Hematopoietic multipotent progenitor cell treated with erythropoietin and hydrocortisone succinate and interleukin-3 and kit ligand, for 15 days (in vitro differentiated cells): ENCODE measurements around the gene MAN2A2.

Experiments used
- DNase-seq: peaks from one replicate; pipeline ENCODE4 v3.0.0-alpha.2; 2015; ENCODE audit warnings: low spot score

Gene MAN2A2

DNA sequence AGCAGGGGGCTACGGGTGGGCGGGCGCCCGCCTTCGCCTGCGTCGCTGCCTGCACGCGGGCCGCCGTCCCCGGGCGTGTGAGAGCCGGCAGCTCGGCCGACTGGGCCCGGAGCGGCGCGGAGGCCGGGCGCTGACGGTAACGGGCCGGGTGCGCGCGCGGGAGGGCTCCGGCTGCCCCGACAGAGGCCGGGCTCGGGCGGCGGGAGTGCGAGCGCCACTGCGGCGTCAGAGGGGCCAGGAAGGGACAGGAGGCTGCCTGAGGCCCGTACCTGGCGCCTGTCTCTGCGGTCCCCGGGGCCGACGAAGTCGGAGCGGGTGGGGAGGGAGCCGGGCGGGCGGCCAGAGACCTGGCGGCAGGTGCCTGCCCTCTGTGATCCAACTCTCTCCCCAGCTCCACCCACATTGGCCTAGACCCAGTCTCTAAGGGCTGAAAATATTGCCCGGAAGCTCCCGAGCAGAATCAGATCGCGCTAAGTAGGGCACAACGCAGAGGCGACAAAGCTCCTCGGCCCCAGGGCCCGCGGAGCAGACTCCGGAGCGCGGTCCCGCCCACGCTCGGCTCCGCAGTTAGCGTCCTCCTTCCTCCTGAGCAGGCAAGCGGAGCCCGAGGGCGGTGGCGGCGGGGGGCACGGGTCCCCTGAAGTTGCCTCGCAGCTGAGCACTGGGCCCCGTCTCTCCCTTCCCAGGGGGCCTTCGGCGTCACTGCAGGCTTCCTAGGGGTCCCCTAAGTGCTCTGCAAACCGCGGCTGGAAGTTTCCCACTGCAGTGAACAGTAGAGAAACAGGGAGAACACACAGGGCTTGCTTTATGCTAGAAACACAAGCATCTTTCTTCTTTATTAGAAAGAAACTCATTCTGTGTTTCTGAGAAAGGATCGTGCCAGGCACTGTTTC, at the start of gene MAN2A2:
TSS of gene MAN2A2 (plus strand) at position 463 of the 893 bp plus-strand sequence. CDS start 906 bp downstream, outside the sequence.
- DNase-seq, result peak; percentile 94

DNA sequence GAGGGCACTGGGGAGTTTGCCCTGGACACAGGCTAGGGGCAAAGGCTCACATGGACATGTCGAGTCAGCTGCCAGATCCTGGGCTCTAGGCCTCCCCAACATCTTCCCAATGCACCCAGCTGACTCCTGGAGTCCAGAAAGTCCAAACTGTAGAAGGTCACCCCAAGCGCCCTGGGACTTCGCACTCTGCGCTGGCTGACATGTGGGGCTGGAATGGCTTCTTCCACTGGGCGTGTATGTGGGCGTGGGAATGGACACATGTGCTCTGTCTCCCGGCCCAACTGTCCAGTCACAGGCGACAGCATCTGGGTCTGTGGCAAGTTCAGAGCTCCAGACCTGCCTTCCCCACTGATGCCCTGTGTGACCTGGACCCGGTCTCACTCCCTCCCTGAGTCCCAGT, 48.0 kb upstream of the MAN2A2 start:
- no peak for DNase-seq

DNA sequence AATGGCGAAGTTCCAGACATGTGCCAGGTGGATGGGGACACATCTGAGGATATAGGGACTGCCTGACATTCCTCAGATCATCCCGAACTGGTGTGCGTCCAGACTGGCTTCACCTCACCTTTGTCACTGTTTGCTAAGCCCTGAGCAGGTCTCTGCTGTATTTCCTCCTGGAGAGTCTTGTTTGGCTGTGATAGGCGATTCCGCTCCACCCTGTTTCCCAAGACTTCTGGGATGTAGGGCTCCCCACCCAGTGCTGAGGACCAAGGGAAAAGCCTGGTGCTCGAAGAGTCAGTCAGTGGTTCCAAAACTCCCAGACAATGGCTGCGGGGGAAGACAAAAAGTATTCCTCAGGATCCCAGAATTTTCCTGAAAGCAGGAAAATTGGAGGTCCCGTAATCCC, 45.8 kb upstream of the MAN2A2 start:
- DNase-seq, result no peak

DNA sequence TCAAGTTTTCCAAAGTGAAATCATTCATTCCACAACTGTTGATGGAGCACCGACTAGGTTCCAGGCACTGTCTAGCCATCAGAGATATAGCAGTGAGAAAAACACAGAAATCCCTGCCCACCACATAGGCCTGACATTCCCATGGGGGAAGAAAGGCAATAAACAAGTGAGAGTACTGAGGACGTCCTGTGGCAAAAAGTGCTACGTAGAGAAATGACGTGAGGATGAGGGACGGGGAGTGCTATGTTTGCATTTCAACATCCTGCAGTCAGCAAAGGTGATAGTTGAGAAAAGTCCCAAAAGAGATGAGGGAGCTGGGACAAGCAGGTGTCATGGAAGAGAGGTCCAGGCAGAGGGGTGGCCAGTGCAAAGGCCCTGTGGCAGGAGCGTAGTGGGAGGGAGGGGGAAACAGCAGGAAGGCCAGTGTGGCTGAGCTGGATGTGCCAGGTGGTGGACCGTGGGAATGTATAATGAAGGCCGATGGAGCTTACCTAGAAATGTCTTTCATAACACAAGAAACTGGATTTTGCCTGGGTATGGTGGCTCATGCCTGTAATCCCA, 45.1 kb upstream of the MAN2A2 start:
- no peak for DNase-seq

DNA sequence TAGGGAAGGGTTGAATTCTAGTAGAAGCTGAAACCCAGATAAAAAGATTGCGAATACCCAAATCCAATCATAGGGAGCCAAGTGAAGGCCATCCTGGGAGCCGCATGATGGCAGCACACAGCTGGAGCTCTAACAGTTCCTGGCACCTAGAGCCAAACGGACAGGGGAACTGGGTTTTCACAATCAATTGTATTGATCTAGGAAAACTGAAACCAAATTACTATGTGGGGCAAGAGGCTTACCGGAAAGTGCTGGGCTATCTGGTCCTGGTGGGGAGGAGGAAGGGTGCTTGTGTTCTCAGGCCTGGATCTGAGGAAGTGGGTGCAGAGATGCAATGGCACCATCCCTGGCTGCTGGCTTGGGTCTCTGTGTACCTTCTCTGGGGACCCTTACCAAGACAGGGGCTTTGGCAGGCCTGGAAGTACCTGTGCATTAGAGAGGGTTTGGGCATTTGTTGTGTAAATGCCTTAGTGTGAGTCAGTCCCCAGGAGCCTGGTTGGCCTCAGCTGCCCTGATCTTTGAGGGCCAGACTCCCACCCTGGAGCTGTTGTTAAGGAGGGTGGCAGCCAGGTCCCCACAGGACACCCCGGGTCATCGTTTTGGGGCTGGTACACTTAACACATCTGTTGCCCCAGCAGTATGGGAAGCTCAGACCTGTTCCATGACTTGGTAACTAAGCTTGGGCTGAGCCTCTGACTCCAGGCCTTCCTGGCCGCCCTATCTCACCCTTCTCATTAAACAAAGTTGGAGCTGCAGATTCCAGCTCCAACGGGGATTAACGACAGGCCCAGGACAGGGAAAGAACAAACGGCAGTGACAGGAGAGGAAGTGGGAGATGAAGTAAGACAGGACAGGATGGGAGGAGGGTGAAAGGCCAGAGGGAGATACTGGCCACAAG, 43.6 kb upstream of the MAN2A2 start:
- DNase-seq, result no peak

DNA sequence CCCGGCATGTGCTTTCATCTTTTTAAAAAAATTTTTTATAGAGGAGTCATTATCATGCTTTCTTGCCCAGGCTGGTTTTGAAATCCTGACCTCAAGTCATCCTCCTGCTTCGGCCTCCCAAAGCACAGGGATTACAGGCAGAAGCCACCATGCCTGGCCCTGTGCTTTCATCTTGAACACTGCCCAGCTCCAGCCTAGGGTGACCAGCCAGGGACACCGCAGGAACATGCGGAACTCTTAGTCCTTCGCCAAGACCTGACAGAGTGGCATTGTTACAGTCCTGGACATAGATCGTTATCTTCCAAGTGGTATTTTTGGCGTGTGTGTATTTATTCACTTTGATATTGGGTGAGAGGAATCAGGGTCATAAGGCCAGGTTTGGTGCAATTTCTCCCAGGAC, 42.7 kb upstream of the MAN2A2 start:
- DNase-seq, result no peak

DNA sequence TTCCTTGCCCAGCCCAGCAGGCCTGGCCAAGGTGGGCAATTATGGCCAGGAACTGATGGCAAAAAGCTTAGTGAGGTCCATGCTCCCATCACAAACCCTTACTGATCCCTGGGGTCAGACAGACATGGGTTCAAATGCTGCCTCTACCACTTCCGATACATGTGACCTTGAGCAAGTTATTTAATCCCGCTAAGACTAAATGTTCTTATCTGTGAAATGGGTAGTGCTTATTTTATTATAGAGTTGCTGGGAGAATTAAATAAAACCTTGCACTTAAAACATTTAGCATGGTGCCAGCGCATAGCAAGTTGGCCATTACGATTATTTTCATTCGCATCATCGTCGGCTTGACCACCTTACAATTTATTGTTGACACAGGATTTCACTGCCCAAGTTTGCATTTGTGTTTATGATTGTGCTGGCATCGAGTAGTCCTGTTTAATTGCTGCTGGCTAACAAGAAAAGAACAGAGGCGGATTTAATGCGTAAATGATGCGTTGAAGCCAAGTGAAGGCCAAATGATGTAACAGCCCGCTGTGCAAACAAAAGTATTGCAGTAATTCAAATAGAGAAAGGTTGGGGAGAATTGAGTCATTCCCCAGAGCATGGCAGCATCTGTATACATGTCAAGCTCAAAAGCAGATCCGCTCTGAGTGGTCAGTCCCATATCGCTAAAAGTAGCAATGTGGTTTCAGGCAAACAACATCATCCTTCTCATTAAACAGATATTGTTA, 42.0 kb upstream of the MAN2A2 start:
- no peak for DNase-seq

DNA sequence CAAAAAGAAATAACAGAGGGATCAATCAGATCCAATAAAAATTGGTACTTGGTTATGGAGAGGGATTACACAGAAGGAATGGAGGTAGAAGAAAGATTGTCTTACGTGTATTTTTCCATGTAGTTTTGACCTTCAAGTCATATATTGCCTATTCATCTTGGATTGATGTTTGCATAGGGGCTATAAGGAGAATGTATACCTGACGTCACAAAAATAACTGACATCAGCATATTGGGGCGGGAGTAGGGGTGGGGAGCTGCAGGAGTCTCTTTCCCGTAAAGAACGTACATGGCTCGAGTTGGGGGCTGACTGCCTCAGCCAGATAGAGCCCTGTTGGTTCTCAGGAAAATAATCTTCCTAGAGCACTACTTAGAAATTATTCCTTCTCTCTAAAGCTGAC, 40.6 kb upstream of the MAN2A2 start:
- no peak for DNase-seq

DNA sequence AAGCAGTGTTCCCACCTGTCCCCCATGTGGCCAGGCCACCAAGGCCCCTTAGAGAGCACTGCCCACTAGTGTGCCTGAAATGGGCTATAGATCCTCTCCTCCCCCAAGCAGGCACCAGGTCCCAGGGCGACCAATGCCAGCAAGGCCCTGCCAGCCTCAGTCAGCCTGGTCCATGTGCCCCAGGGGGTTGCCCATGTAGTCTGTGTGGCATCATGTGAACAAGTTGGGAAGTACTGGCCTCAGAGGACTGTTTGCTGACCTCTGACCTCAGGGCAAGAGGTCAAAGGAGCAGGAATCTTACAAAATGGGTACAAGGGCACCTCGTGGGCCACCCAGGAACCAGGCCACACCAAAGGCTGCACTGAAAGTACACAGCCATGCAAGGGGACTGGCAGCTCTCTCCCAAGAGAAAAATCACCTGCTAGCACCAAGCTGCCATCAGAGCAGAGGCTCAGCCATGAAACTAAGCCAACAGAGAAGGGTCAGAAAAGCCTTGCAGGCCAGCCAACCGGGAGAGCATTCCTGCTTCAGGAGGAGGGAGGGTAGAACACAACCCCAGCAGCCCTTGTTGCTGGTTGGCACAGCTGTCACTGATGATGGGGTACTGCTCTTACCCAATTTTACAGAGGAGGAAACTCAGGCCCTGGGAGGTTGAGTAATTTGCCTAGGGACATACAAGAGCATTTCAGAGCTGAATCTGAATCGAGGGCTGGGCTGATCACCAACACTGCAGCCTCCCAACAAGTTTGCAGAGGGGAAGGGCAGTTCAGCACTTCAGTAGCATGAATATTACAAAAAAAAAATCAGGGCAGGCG, 39.9 kb upstream of the MAN2A2 start:
- DNase-seq, result no peak

DNA sequence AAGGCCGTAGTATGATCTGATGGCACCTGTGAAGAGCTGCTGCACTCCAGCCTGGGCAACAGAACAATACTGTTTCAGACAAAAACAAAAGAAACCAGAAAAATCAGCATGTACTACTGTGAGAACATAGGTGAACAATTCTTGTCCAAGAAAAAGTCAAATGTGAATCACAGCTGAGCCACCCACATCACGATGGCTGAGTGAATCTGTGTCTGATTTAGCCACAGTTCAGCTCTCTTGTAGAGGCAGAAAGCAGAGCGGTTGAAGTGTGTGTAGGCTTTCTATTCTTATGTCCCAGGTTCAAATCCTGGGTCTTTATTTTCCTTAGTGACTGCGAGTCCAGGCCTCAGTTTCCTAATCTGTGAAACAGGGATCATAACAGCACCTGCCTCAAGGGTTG, 39.1 kb upstream of the MAN2A2 start:
- DNase-seq, result no peak

DNA sequence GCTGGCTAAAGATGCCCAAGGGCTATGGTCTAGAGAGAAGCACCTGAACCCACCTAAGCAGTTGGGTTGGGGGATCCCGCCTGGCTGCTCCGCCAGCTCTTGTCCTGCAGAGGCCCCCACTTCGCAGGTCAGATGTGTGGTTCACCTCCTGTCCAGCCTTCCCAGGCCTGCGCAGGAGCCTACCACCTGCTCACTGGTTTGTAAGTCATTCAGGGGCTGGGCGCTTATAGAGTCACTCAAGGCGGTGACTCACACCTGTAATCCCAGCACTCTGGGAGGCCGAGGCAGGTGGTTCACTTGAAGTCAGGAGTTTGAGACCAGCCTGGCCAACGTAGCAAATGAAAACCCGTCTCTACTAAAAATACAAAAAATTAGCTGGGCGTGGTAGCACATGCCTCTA, 38.6 kb upstream of the MAN2A2 start:
- DNase-seq, result no peak

DNA sequence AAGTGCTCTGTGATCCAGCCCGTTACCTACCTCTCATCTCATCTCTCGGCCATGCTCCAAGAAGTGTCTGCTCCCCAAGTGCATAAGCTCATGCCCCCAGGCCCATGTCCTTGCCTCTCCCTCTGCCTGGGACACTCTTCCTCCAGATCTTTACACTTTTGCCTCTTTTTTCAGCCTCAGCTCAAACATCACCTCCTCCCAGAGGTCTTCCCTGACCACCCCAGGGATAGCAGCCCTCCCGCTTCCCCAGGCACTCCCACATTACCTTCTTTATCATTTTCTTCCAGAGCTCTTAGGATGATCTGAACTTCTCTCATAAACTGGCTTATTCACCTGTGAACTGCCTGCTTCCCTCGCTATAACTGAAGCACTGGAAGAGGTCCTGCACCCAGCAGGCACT, 37.4 kb upstream of the MAN2A2 start:
- DNase-seq, result no peak

DNA sequence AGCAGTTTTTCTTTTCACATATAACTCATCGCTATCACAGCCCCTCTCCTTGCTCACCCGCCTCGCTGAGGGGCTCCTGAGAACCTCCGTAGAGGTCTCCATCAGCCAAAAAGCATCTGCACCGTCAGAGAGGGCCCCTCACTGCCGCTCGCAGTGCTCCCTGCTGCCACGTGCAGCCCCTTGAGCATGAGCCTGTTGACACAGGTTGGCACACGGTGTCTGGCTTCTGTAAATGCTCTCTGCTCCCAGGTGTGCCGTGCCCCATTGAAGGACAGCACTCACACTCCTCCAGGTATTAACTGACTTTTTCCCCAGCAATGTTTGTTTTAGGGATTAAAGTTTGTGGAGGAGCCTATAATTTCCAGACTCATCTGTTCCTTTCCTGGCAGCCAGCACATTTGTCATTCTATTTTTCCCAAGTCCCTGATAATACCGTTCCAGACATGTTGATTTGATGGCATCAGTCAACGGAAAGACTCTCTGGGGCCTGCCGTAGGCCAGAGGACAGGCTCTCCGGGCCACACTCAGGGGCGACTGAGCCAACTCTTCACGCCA, 36.9 kb upstream of the MAN2A2 start:
- DNase-seq, result no peak

DNA sequence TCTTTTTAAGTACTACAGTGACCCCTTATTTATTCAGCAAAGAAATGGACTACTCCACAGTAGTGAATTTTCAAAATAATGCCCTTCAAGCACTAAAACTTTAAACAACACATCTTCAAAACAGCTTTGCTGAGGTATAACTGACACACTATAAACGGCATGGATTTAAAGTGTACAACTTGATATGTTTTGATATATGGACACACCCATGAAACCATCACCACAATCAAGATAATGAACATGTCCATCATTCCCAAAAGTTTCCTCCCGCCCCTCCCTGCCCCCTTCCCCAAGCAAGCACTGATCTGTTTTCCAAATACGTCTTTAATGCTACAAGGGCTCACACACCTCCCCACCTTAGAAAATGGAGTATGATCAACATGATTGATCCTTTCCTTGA, 36.3 kb upstream of the MAN2A2 start:
- DNase-seq, result no peak

DNA sequence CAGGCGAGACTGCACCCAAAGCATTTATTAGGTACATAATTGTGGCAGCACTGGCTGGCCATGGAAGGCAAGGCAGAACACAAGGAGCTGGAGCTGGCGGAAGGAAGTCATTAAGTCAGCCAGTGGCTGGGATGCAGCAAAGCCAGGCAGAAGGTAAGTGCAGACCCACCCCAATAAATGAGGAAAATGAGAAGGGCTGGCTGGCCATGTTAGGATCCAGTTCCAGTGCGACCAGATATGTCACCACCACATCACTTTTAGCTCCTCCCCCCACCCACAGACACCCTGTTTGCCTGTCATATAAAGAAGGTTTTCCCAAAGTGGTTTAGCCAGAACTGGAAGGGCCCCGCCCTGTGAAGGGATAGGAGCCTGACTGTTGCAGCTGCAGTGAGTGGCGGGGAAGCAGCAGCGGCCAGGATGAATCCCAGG, 34.8 kb upstream of the MAN2A2 start, which contains the start of gene FURIN:
TSS of gene FURIN (plus strand) at position 328 of the 429 bp plus-strand sequence. CDS start 7,153 bp downstream, outside the sequence.
- no peak for DNase-seq

DNA sequence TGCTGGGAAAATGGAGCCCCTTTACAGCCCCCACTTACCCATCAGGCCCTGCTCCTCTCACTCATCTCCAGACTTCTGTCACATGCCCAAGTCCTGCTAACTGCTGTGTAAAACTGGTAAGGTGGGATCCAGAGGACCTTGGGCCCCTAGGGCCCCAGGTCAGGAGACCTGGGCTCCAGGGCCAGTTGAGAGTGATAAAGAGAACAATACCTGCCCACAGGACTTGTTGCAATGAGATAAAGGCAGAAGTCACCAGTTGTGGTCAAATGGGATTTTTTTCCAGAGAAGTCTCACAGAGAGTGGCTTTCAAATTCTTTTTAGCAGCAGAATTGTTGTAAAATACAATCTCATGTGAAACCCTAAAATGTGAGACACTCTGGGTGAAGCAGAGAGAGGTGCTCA, 34.0 kb upstream of the MAN2A2 start:
- DNase-seq, result no peak

DNA sequence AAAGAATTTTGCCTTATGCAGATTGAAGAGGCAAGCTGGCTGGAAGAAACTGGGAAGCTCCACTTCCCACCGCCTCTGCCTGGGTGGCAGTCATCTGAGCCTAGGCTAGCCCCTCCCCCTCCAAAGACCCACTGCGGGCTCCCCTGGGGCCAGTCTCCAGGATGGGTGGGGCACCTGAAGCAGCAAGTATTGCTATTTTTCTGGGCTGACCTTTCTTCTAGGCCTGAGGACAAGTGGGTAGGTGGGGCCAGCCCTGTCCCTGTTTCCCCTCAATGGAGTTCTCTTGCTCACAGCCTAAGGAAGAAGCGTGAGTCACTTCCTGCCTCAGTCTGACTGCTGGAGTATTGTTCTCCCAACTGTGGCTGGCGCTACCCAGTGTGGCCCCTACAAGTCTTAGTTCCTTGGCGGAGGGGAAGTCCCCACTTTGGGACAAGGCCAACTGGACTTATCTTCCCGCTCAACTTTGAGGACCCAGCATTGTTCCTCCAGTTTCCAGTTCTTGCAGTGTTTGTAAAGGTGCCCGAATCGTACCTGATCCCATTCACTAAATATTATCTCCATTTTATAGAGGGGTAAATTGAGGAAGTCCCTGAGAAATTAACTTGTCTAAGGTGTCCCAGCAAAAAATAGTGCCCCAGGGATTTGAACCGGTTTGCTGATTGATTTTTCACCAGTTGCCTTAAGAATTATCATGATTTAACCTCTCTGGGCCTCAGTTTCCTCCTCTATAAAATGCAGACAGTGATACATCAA, 33.3 kb upstream of the MAN2A2 start:
- DNase-seq, result peak; percentile 21

DNA sequence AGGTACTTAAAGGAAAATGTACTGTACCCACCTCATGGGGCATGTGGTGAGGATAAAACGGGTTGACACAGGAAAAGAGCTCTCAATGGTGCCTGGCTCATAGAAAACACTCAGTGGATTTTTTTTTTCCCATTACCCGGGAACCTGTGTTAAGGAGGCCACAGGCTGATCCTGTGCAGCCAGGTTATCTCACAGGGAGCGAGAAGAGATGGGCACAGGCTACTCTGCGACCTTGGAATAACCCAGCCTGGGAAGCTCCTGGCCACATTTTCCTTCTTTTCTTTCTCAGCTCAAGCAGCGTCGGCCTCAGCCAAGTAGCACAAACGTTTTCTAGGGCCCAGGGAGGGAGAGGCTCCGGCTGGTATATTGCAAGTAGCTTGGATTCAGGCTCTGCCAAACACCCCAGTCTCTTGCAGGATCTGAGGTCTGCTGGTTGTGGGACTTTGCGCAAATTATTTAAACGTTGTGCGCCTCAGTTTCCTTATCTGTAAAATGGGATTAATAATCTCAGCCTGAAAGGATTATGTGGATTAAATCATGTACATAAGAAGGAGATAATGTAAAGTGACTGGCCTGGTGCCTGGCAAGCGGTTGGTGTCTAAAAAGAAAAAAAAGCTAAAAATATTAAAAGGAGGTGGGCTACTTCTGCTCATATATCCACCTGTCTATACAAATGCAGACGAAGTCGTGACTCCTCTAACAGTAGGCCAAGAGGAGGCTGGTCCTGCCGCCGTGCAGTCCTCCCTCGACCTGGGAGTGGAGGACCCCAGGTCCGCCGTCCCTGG, 32.6 kb upstream of the MAN2A2 start:
- DNase-seq, result peak; percentile 30

DNA sequence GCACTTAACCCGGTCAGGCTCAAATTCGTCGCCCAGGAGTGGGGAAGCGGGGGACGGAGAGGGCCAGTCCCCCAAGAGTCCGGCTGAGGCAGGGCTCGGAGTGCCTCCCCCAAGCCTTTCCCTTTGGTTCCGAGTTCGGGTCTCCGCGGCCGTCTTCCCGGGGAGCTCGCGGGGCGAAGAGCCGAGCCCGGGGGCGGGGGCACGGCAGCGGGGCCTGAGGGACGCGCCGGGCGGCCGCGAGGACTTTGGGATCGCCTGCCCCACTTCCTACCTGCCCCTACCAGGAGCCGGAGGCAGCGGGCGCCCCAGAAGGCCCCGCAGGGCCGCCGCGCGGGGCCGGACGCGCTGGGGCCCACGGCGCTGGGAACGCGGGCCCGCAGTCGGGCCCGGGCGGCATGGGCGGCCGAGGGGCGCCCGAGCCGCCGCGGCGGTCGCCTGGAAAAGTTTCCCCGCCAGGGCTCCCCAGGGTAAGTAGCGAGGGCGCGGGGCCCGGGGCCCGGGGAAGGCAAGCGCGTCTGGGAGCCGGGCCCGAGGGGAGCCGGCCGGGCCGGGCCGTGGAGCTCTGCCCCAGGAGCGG, 31.9 kb upstream of the MAN2A2 start:
- DNase-seq, result peak; percentile 48
